Caco-2 (cell line): ENCODE results near the gene CPED1. TPM values are rescaled to one million over a fixed set of nuclear protein-coding genes. Genes with fewer than 3 reads are reported as not detected.
"Not testable (repeated sequence)": the region's sequence is repeated elsewhere in the genome, so short reads cannot be mapped to it uniquely, and the experiment has no call there.

ENCODE experiments used
- BruUV-seq: library from RNA; stranded (reverse); fragments of 400-500 nt; replicated peaks from 2 replicates; lab custom pipeline; 2021; lab: Mats Ljungman, UMichigan
- CTCF ChIA-PET: fragments of 300-600 bp; sonication (Branson Sonifier 250); formaldehyde crosslinking; loops from one replicate; lab custom pipeline; 2022; ENCODE audit warnings: antibody characterized with exemption; lab: Charles Lee
- POLR2A ChIA-PET: fragments of 300-600 bp; sonication (Branson Sonifier 250); formaldehyde crosslinking; loops from one replicate; lab custom pipeline; 2022; ENCODE audit warnings: antibody characterized with exemption; lab: Charles Lee
- DNase-seq, 2 experiments: peaks; one replicate each; pipeline versions ENCODE4 v3.0.0 to v3.0.0-alpha.2; 2020 to 2022
- H3K27me3 ChIP-seq: replicated peaks from 2 replicates; pipeline ENCODE4 v1.6.0; 2011; ENCODE audit warnings: low read length; ENCODE audit not compliant: control insufficient read depth, insufficient read depth
- H3K36me3 ChIP-seq: 2 replicates; pipeline ENCODE4 v1.5.1; 2011; ENCODE audit warnings: low read length; ENCODE audit not compliant: control insufficient read depth, insufficient read depth
- H3K4me1 ChIP-seq: fragments of 250-450 bp; sonication (Bioruptor Pico); 2 replicates; pipeline ENCODE4 v1.5.1; 2020; ENCODE audit warnings: mild to moderate bottlenecking
- H3K4me3 ChIP-seq: 2 replicates; pipeline ENCODE4 v1.5.1; 2011; ENCODE audit warnings: low read depth, mild to moderate bottlenecking, control low read depth, low read length
- H3K9me3 ChIP-seq: fragments of 250-450 bp; sonication (Bioruptor Pico); 2 replicates; pipeline ENCODE4 v1.5.1; 2020; ENCODE audit warnings: mild to moderate bottlenecking, moderate library complexity
- H3K27ac Mint-ChIP-seq: one replicate; pipeline ENCODE4 v1.8.0; 2022; ENCODE audit warnings: mixed read lengths; ENCODE audit not compliant: unreplicated experiment
- H3K27me3 Mint-ChIP-seq: one replicate; pipeline ENCODE4 v1.8.0; 2022; ENCODE audit warnings: mixed read lengths; ENCODE audit not compliant: insufficient read depth, unreplicated experiment
- H3K36me3 Mint-ChIP-seq: one replicate; pipeline ENCODE4 v1.8.0; 2022; ENCODE audit warnings: mild to moderate bottlenecking, mixed read lengths; ENCODE audit not compliant: insufficient read depth, unreplicated experiment
- H3K4me1 Mint-ChIP-seq: one replicate; pipeline ENCODE4 v1.8.0; 2022; ENCODE audit warnings: low read depth, mixed read lengths; ENCODE audit not compliant: unreplicated experiment
- H3K4me3 Mint-ChIP-seq: one replicate; pipeline ENCODE4 v1.8.0; 2022; ENCODE audit warnings: mild to moderate bottlenecking, moderate library complexity, mixed read lengths; ENCODE audit not compliant: unreplicated experiment
- H3K9me3 Mint-ChIP-seq: one replicate; pipeline ENCODE4 v1.8.0; 2022; ENCODE audit warnings: mixed read lengths; ENCODE audit not compliant: unreplicated experiment
- intact Hi-C: fragments of 100-400 bp; cut with micrococcal nuclease; formaldehyde crosslinking; loops from one replicate; pipeline ENCODE4 v1.10.0; 2022; ENCODE audit not compliant: unreplicated experiment
- total RNA-seq: library from RNA; stranded (reverse); gene quantifications from 2 replicates; pipeline ENCODE4 v1.2.3, GENCODE V29; 2022
- TF ChIP-seq, protein P1 (sequence below), 2 experiments: fragments of 200-600 bp in 1 of 2; IDR thresholded peaks; 1 replicate in 1 of 2; 2 replicates in 1 of 2; pipeline versions ENCODE4 v1.5.1 to v1.8.0; 2011 to 2022; ENCODE audit warnings: antibody characterized with exemption in 1 of 2, control low read depth in 1 of 2, inconsistent platforms in 1 of 2, low read depth in 1 of 2, low read length in 1 of 2, mild to moderate bottlenecking in 1 of 2, moderate library complexity in 1 of 2; ENCODE audit not compliant: insufficient read depth in 1 of 2, severe bottlenecking in 1 of 2, unreplicated experiment in 1 of 2

Gene CPED1
- total RNA-seq, 1 experiment from 2014 or later: 0.23 TPM

GRCh38 chr7:121072826-121073225, 84.3 kb downstream of the CPED1 start:
- no peaks in the 10 kb centered on the region for H3K9me3 ChIP-seq
- Mint-ChIP-seq H3K27me3 (no peaks in the 10 kb centered on the region), H3K9me3 (no peaks in the 10 kb centered on the region), H3K4me3 (no peak overlapping the region), H3K36me3 (no peaks in the 10 kb centered on the region), H3K27ac (no peak overlapping the region), H3K4me1 (no peaks in the 10 kb centered on the region)
- DNase-seq: no peak
- no peak overlapping the region for H3K4me3 ChIP-seq
- CTCF ChIA-PET: no interaction called here
- no peaks in the 10 kb centered on the region for H3K27me3 ChIP-seq
- H3K36me3 ChIP-seq: no peaks in the 10 kb centered on the region
- POLR2A ChIA-PET: no interaction called here
- TF ChIP-seq, protein P1, sequence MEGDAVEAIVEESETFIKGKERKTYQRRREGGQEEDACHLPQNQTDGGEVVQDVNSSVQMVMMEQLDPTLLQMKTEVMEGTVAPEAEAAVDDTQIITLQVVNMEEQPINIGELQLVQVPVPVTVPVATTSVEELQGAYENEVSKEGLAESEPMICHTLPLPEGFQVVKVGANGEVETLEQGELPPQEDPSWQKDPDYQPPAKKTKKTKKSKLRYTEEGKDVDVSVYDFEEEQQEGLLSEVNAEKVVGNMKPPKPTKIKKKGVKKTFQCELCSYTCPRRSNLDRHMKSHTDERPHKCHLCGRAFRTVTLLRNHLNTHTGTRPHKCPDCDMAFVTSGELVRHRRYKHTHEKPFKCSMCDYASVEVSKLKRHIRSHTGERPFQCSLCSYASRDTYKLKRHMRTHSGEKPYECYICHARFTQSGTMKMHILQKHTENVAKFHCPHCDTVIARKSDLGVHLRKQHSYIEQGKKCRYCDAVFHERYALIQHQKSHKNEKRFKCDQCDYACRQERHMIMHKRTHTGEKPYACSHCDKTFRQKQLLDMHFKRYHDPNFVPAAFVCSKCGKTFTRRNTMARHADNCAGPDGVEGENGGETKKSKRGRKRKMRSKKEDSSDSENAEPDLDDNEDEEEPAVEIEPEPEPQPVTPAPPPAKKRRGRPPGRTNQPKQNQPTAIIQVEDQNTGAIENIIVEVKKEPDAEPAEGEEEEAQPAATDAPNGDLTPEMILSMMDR (IDR thresholded peaks at IDR 0.05; ENCODE audit: insufficient read depth in 1 of 2, low read depth in 1 of 2, low read length in 1 of 2, severe bottlenecking in 1 of 2, unreplicated experiment in 1 of 2): no peak
- no peaks in the 10 kb centered on the region for H3K4me1 ChIP-seq
- intact Hi-C loops: no loop called here
- BruUV-seq: no TSS peak

- Mint-ChIP-seq H3K4me1 (no peaks in the 10 kb centered on the region), H3K9me3 (no peaks in the 10 kb centered on the region), H3K27me3 (no peaks in the 10 kb centered on the region), H3K36me3 (no peaks in the 10 kb centered on the region), H3K27ac (no peak overlapping the region), H3K4me3 (no peak overlapping the region)
- BruUV-seq: no TSS peak
- H3K4me1 ChIP-seq: no peaks in the 10 kb centered on the region
- ChIA-PET CTCF (no interaction called here), POLR2A (no interaction called here)
- TF ChIP-seq, protein P1 (IDR thresholded peaks at IDR 0.05; ENCODE audit: insufficient read depth in 1 of 2, low read depth in 1 of 2, low read length in 1 of 2, severe bottlenecking in 1 of 2, unreplicated experiment in 1 of 2): no peak
- H3K9me3 ChIP-seq: no peaks in the 10 kb centered on the region
- H3K4me3 ChIP-seq: no peak overlapping the region
- H3K36me3 ChIP-seq: no peaks in the 10 kb centered on the region
- no peaks in the 10 kb centered on the region for H3K27me3 ChIP-seq
- intact Hi-C loops: no loop called here
- DNase-seq: no peak
These were observed 85.1 kb downstream of the CPED1 start for GRCh38 chr7:121073463-121074099.

GRCh38 chr7:121075424-121075841, 86.9 kb downstream of the CPED1 start:
- H3K36me3 Mint-ChIP-seq, H3K27ac Mint-ChIP-seq, DNase-seq, BruUV-seq, H3K4me1 ChIP-seq, H3K27me3 ChIP-seq, H3K4me1 Mint-ChIP-seq, H3K9me3 ChIP-seq, H3K36me3 ChIP-seq, H3K9me3 Mint-ChIP-seq, H3K27me3 Mint-ChIP-seq, intact Hi-C loops, H3K4me3 ChIP-seq, POLR2A ChIA-PET, CTCF ChIA-PET, H3K4me3 Mint-ChIP-seq: not testable (repeated sequence)
